Left ventricle myocardium inferior (tissue), 1 donor: ENCODE data around the gene DHRS1. TPM values are rescaled to one million over a fixed set of nuclear protein-coding genes. Genes with fewer than 3 reads are reported as not detected.

ENCODE experiments used
- DNase-seq: peaks from one replicate; pipeline ENCODE4 v3.0.0-alpha.2; 2020
- H3K27ac ChIP-seq: fragments of 200-600 bp; replicated peaks from 2 replicates; pipeline ENCODE4 v1.8.0; 2021
- H3K27me3 ChIP-seq: fragments of 200-600 bp; 2 replicates; pipeline ENCODE4 v1.8.0; 2021; ENCODE audit warnings: low read depth
- H3K36me3 ChIP-seq: fragments of 200-600 bp; 2 replicates; pipeline ENCODE4 v1.8.0; 2021
- H3K4me1 ChIP-seq: fragments of 200-600 bp; 2 replicates; pipeline ENCODE4 v1.8.0; 2021
- H3K4me3 ChIP-seq: fragments of 200-600 bp; 2 replicates; pipeline ENCODE4 v1.8.0; 2021; ENCODE audit warnings: mild to moderate bottlenecking, moderate library complexity
- H3K9me3 ChIP-seq: fragments of 200-600 bp; replicated peaks from 2 replicates; pipeline ENCODE4 v1.8.0; 2021
- CTCF ChIP-seq: fragments of 200-600 bp; IDR thresholded peaks from 2 replicates; pipeline ENCODE4 v1.8.0; 2021; ENCODE audit warnings: antibody characterized with exemption, mild to moderate bottlenecking, borderline replicate concordance
- intact Hi-C: fragments of 100-400 bp; cut with micrococcal nuclease; formaldehyde crosslinking; loops from one replicate; pipeline ENCODE4 v1.11.0; 2022
- total RNA-seq: library from RNA; stranded (reverse); fragmentation: NEBNext Ultra II Directional; extraction: Animal tissue kit (Norgen Biotek cat#: 25700); gene quantifications from one replicate; pipeline ENCODE4 v1.2.1, GENCODE V29; 2021
- donor health status: DM: no; HTN: yes; CAD: no; lungs with severe emphysema.

The DHRS1 gene
- total RNA-seq, 1 donor from 2014 or later = 6.9 TPM

GRCh38 chr14:24269368-24269767, 30.2 kb downstream of the DHRS1 start:
- TF ChIP-seq CTCF = no peak
- no peak overlapping the region for H3K27ac ChIP-seq
- H3K9me3 ChIP-seq = no peaks in the 10 kb centered on the region
- no peak overlapping the region for H3K4me3 ChIP-seq
- peaks cover 32% of the 10 kb centered on the region for H3K4me1 ChIP-seq
- H3K27me3 ChIP-seq = no peaks in the 10 kb centered on the region
- intact Hi-C loops = no loop called here
- DNase-seq = no peak
- peaks cover 48% of the 10 kb centered on the region for H3K36me3 ChIP-seq

- TF ChIP-seq CTCF = no peak
- H3K4me3 ChIP-seq = no peak overlapping the region
- no peak overlapping the region for H3K27ac ChIP-seq
- H3K27me3 ChIP-seq = no peaks in the 10 kb centered on the region
- intact Hi-C loops = no loop called here
- no peaks in the 10 kb centered on the region for H3K9me3 ChIP-seq
- peaks cover 48% of the 10 kb centered on the region for H3K36me3 ChIP-seq
- peaks cover 22% of the 10 kb centered on the region for H3K4me1 ChIP-seq
- no peak for DNase-seq
These were observed 31.4 kb downstream of the DHRS1 start for GRCh38 chr14:24268225-24268624.

GRCh38 chr14:24267516-24267915, 32.1 kb downstream of the DHRS1 start:
- no peak overlapping the region for H3K4me3 ChIP-seq
- no peaks in the 10 kb centered on the region for H3K27me3 ChIP-seq
- H3K4me1 ChIP-seq = peaks cover 18% of the 10 kb centered on the region
- peaks cover 48% of the 10 kb centered on the region for H3K36me3 ChIP-seq
- no peak for DNase-seq
- no peak for TF ChIP-seq CTCF
- intact Hi-C loops = no loop called here
- H3K9me3 ChIP-seq = no peaks in the 10 kb centered on the region
- no peak overlapping the region for H3K27ac ChIP-seq

- peaks cover 9% of the 10 kb centered on the region for H3K4me1 ChIP-seq
- H3K9me3 ChIP-seq = no peaks in the 10 kb centered on the region
- H3K27me3 ChIP-seq = no peaks in the 10 kb centered on the region
- intact Hi-C loops = no loop called here
- H3K4me3 ChIP-seq = no peak overlapping the region
- peaks cover 48% of the 10 kb centered on the region for H3K36me3 ChIP-seq
- H3K27ac ChIP-seq = no peak overlapping the region
- no peak for DNase-seq
- no peak for TF ChIP-seq CTCF
These were observed 33.0 kb downstream of the DHRS1 start for GRCh38 chr14:24266344-24267244.

GRCh38 chr14:24264298-24264697, 35.3 kb downstream of the DHRS1 start:
- no peak for TF ChIP-seq CTCF
- H3K4me3 ChIP-seq = no peak overlapping the region
- intact Hi-C loops = no loop called here
- no peak overlapping the region for H3K27ac ChIP-seq
- no peaks in the 10 kb centered on the region for H3K9me3 ChIP-seq
- no peak for DNase-seq
- H3K4me1 ChIP-seq = no peaks in the 10 kb centered on the region
- H3K27me3 ChIP-seq = no peaks in the 10 kb centered on the region
- peaks cover 40% of the 10 kb centered on the region for H3K36me3 ChIP-seq
